Spleen (tissue), 7 donors: ENCODE results near the gene LRP2.

Source experiments
- CTCF ChIP-seq, 11 experiments: fragments of 200-600 bp in 7 of 11; fragments of 450-650 bp in 4 of 11; sonication (generic) in 4 of 11; IDR thresholded peaks in 8 of 11; conservative IDR thresholded peaks in 3 of 11; 1 replicate in 7 of 11; 2 replicates in 4 of 11; pipeline versions ENCODE4 v1.4.0 to v1.8.0; 2016 to 2021; ENCODE audit warnings: antibody characterized with exemption in 11 of 11, inconsistent platforms in 4 of 11, mild to moderate bottlenecking in 1 of 11
- POLR2A ChIP-seq, 3 donors: fragments of 450-650 bp; IDR thresholded peaks; one replicate each; pipeline ENCODE4 v1.5.1; 2017; ENCODE audit warnings: antibody characterized with exemption in 3 of 3, mild to moderate bottlenecking in 1 of 3
- donor health status: DM: no; HTN: no; CAD: no; lungs with moderate emphysema.
- donor health status: DM: no; HTN: no; CAD: no.
- donor health status: DM: no; HTN: no; CAD: no.

- TF ChIP-seq CTCF (IDR thresholded peaks at IDR 0.05 in 8 of 11, conservative IDR thresholded peaks at IDR 0.05 in 3 of 11) (no peak), POLR2A (IDR thresholded peaks at IDR 0.05) (no peak)
Observed at GRCh38 chr2:169272010-169272409, 90.3 kb downstream of the LRP2 start.
